Measurements from ENCODE around the gene GPR25.

GRCh38 chr1:200862713-200863415 lies 9.9 kb upstream of the GPR25 start:
- TF ChIP-seq CTCF (IDR thresholded peaks at IDR 0.05) (no peak), POLR2A (IDR thresholded peaks at IDR 0.05) (no peak)

Measured in breast epithelium (tissue), 3 donors.